ENCODE measurements around the gene FLRT1.
A peak's percentile ranks its signal among the peaks of the same experiment; 100 is the strongest.

Gene FLRT1

GRCh38 chr11:64069401-64070313 lies 33.9 kb downstream of the FLRT1 start:
- DNase-seq: no peak

- DNase-seq: no peak
Measured at GRCh38 chr11:64070314-64070681, 34.6 kb downstream of the FLRT1 start.

- DNase-seq: peak; percentile 80
Measured at GRCh38 chr11:64071849-64072248, 36.1 kb downstream of the FLRT1 start.

- no peak for DNase-seq
Measured at GRCh38 chr11:64072403-64072802, 36.7 kb downstream of the FLRT1 start.

- DNase-seq: no peak
Measured at GRCh38 chr11:64072871-64073270, 37.1 kb downstream of the FLRT1 start.

- DNase-seq: no peak
Measured at GRCh38 chr11:64073542-64073941, 37.8 kb downstream of the FLRT1 start.

GRCh38 chr11:64074239-64074638 lies 38.5 kb downstream of the FLRT1 start:
- no peak for DNase-seq

- DNase-seq: no peak
Measured at GRCh38 chr11:64076758-64077157, 41.0 kb downstream of the FLRT1 start.

- DNase-seq: no peak
Measured at GRCh38 chr11:64077607-64078006, 41.9 kb downstream of the FLRT1 start.

- peak; percentile 70 for DNase-seq
Measured at GRCh38 chr11:64078284-64078683, 42.6 kb downstream of the FLRT1 start.

- no peak for DNase-seq
Measured at GRCh38 chr11:64078905-64079304, 43.2 kb downstream of the FLRT1 start.

- no peak for DNase-seq
Measured at GRCh38 chr11:64080390-64080789, 44.7 kb downstream of the FLRT1 start.

GRCh38 chr11:64081745-64082442 lies 46.2 kb downstream of the FLRT1 start:
- DNase-seq: no peak

GRCh38 chr11:64083398-64084080 lies 47.8 kb downstream of the FLRT1 start:
- DNase-seq: no peak

GRCh38 chr11:64084146-64084950 lies 48.6 kb downstream of the FLRT1 start:
- no peak for DNase-seq

GRCh38 chr11:64084951-64085710 lies 49.4 kb downstream of the FLRT1 start:
- no peak for DNase-seq

Data from retina (tissue), 1 donor.